Left kidney (tissue), 1 donor: ENCODE results near the gene ZNF821. TPM values are rescaled to one million over a fixed set of nuclear protein-coding genes. Genes with fewer than 3 reads are reported as not detected.

ENCODE experiments used
- polyA plus RNA-seq: library from polyadenylated mRNA; unstranded; fragments of 120-200 nt; gene quantifications from one replicate; pipeline ENCODE4 v1.2.1, GENCODE V29; 2013; ENCODE audit not compliant: insufficient read length

ZNF821 gene
- polyA plus RNA-seq, 1 donor: 26.2 TPM

Other genes with a start within 250 kb of the ZNF821 start
- 13.2 TPM for gene PHLPP2, start 159.5 kb downstream of the ZNF821 start, polyA plus RNA-seq
- gene AP1G1, start 75.3 kb downstream of the ZNF821 start, polyA plus RNA-seq: 107 TPM
- gene ATXN1L, start 38.2 kb downstream of the ZNF821 start, polyA plus RNA-seq: 37.9 TPM
- 359 TPM for gene IST1, start 11.3 kb upstream of the ZNF821 start, polyA plus RNA-seq
- gene PKD1L3, start 116.2 kb upstream of the ZNF821 start, polyA plus RNA-seq: 0.17 TPM
- gene DHODH, start 124.6 kb upstream of the ZNF821 start, polyA plus RNA-seq: 16.3 TPM
- 0.27 TPM for gene HP, start 170.3 kb upstream of the ZNF821 start, polyA plus RNA-seq
- not detected for gene HPR, start 179.0 kb upstream of the ZNF821 start, polyA plus RNA-seq
- 24.0 TPM for gene TXNL4B, start 209.4 kb upstream of the ZNF821 start, polyA plus RNA-seq
- gene DHX38, start 209.7 kb upstream of the ZNF821 start, polyA plus RNA-seq: 80.0 TPM